Stimulated activated CD4-positive, alpha-beta T cell treated with anti-CD3 and anti-CD28 coated beads, Interleukin-2, amount 100 ng/mL, for 48 hours (primary cell): ENCODE data around the gene FHL3.

Source experiments
- DNase-seq, 2 donors: peaks; one replicate each; pipeline ENCODE4 v3.0.0-alpha.2; 2020

The FHL3 gene, protein sequence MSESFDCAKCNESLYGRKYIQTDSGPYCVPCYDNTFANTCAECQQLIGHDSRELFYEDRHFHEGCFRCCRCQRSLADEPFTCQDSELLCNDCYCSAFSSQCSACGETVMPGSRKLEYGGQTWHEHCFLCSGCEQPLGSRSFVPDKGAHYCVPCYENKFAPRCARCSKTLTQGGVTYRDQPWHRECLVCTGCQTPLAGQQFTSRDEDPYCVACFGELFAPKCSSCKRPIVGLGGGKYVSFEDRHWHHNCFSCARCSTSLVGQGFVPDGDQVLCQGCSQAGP

DNA sequence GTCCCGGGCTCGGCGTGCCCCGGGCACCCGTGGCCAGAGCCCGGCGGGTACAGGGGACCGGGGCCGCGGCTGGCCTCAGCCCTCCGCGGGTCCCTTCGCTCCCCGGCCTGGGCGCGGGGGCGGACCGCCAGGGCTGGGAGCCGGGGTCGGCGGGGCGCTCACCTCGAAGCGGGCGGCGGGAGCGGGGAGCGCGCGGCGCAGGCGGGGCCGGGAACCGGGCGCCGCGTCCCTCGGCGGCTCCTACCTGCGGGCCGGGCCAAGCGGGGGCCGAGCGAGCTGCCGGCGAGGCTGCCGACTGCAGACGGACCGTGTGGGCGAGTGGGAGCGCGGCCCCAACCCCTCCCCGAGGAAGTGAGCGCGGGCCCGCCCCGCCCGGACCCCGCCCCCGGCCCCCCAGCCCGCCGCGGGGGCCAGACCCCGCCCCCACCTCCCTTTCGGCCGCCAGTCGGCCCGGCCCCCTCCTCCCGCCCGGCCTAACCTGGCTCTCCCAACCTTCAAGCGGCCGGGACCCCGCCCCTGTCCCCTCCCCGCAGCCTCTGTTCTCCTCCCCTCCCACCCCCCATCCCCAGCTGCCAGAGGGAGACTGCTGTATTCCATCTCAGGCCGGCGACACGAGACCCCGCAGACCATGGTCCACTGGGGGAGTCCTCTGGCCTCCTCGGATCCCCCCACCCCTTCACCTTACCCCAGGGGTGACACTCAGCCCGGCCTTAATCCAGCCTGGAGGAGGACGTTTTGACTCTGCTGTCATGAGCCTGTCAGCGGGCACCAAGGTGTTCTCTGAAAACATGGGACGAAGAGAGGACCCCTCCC, at the start of gene FHL3:
TSS of gene FHL3 (minus strand) at position 320 of the 813 bp plus-strand sequence. CDS start 6,102 bp downstream, outside the sequence.
- peak in 1 of 2 donors; percentile 49 for DNase-seq

DNA sequence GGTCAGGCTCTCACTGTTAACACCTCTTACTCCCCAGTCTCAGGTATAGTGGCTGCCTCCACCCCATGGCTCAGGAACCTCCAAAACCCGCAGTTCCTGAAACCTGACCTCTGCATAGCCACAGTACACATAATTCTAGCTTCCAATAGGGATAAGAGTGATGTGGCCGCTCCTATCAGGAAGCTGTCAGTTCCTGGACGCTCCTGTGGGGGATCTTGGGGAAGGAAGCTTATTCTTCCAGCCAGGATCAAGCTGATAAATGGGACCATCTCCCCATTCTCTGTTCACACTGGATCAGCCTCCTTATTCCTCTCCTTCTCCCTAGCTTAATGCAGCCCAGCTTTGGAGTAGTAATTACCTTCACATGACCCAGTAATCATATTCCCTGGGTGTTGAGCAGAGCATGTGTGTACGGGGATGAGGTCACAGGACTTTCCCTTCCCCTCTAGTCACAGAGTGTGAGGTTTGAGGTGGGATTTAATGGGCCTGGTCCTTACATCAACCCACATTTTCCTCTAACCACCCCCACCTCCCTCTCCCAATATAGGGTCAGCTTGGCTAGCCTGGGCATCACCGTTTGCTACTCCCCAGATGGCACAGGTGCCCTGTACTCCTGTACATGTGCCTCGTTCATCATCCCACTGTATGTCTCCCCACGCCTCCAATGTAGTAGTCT, 48.2 kb upstream of the FHL3 start:
- DNase-seq = no peak

DNA sequence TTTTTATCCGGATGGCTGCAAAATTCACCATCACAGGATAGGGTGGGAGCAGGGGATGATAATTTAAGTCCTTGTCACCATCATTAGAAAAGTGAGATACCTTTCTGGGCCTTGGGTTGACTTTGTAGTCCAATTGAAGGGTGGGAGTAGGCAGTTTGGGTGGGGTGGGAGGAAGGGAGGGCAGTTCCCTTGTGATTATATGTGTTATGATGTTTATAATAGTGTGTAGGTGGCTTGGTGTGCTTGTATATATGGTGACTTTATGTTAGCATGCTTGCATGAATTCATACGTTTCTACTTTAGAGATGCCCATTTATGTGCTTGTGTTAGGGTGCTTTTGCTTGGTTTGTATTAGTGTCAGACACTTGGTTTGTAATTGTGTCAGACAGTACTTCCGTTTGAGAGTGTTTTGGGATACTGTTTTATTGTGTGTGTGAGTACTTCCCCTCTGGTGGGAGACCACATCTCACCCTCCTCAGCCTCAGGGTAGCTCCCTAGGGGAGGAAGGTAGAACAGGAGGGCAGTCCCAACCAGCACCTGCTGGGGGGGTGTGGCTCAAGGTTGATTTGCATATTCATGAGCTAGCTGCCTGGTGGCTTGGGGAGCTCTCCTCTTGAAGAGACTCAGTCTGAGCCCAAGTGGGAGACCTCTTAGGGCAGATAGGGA, 47.6 kb upstream of the FHL3 start:
- no peak for DNase-seq

DNA sequence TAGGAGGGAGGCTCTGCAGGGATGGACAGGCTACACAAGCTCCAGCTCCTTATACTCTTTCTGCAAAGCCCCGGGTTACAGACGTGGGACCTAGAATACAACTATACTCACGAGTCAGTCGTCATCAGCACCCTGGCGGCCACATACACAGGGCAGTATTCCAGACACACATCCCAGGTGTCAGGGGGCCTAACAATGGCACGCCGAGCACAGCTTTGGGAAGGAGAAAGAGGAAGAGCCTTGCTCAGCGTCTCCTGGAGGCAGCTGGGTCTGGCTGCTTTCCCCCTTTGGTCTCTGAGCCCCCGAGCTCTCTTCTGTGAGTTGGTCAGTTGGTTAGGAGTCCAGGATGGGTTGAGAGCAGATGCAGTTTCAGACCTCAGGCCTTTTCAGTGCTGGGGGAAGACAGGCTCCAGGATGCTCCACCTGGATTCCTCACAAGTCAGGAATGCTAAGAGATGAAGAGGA, 45.8 kb upstream of the FHL3 start:
- no peak for DNase-seq

DNA sequence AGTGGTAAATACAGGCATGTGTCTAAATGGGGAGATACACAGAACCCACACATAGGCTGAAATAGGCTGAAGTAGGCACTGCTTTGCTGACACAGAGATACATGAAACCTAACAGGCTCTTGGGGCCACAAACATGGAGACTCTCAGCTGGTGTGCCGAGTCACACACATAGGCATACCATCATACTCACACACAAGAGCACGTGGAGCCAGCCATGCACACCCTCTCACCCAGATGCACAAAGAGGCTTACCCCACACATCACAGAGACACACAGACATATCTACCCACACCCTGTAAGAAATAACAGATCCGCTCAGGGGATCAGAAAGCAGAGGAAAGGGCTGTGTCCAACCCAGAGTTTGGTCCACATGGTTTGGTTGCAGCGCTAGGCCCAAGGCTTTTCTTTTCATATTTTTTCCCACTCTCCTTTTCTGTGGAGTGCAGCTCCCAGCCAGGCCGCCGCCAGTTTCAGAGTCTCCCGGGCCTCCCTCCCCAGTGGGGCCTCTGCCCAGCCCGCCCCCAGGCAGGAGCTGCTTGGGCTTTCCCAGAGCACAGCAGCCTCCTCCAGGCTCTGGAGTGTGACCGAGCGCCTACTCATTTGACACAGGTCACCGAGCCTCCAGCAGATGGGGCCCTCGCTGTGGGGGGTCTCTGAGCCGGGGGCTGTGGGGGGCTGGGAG, 45.2 kb upstream of the FHL3 start:
- no peak for DNase-seq

DNA sequence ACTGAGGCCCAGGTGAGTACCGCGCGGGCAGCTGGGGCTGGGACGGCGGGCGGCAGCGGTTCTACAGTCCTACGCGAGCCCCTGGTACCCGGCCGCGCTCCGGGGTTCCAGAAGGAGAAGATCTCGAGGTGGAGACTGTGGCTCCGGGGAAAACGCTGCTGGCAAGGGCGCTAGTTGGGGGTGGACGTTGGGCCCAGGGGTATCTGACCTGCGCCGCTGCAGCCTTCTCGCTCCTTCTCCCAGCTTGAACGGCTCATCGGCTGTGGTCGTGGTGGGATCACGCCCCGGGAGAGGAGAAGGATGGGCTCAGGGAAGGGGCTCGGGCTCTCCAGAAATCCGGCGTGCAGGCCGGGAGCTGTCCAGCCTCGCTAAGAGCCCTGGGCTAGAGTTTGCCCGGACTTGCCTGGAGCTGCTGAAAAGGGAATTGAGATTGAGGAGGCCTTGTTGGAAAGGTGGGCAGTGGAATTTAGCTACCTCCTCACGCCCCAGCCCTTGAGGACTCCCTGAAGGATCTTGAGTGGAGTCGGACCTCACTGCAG, 42.4 kb upstream of the FHL3 start:
- no peak for DNase-seq

DNA sequence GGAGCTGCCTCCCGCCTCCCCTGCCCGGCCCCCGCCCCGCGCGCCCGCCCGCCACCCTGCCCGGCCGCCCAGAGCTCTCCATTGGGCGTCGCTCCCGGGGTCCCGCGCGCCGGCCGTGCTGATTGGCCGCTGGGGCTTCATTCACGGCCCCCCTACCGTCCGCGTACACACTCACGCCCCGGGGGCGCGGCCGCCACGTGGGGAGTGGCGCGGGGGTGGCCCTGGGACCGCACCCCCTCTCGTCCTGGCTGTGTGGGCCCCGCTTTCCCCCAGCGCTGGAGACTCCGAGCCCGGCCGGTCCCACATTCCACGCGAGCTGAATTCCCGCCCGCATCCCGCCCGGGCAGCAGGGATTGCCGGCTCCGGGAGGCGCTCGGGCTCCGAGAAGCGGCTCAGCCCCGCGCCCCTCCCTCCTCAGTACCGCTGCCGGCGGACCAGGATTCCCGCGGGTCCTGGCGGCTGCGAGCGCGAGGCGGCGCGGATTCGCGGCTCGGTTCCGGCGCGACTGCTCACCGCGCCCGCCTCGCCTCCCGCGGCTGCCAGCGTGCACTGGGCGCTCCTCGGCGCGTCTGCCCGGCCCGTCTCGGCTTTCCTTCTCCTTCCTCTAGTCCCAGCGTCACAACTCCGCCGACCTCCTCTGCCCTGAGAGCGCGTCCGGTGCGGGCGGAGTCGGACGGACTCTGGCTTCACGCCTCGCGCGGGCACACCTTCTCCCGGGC, 41.7 kb upstream of the FHL3 start:
- peak; percentile 65 to 69 for DNase-seq

DNA sequence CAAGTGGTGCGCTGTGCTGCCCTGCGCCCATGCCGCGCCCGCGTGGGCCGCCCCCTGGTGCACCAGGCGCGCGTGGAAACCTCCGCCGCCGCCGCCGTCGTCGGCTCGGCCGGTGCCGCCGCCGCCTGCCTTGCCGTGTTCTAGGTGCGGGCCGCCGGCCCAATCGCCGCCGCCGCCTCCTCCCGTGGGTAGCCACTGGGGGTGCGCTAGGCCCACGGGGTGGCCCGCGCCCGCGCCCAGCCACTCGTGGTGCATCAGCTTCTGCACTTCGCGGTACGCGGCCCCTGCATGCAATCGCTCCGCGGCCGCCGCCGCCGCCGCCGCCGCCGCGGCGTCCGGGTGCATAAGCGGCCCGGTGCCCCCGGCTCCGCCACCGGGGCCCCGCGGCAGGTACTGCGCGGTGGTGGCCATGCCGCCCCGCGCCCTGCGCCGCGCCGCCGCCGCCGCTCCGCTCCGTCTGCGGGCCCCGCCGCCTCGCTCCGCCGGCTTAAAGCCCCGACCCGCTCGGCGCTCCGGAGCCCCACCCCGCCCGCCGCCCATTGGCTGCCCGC, 41.1 kb upstream of the FHL3 start, which contains the start of gene POU3F1:
TSS of gene POU3F1 (minus strand) at position 461 of the 551 bp plus-strand sequence. CDS start at position 411, 50 bp downstream.
- DNase-seq = no peak

DNA sequence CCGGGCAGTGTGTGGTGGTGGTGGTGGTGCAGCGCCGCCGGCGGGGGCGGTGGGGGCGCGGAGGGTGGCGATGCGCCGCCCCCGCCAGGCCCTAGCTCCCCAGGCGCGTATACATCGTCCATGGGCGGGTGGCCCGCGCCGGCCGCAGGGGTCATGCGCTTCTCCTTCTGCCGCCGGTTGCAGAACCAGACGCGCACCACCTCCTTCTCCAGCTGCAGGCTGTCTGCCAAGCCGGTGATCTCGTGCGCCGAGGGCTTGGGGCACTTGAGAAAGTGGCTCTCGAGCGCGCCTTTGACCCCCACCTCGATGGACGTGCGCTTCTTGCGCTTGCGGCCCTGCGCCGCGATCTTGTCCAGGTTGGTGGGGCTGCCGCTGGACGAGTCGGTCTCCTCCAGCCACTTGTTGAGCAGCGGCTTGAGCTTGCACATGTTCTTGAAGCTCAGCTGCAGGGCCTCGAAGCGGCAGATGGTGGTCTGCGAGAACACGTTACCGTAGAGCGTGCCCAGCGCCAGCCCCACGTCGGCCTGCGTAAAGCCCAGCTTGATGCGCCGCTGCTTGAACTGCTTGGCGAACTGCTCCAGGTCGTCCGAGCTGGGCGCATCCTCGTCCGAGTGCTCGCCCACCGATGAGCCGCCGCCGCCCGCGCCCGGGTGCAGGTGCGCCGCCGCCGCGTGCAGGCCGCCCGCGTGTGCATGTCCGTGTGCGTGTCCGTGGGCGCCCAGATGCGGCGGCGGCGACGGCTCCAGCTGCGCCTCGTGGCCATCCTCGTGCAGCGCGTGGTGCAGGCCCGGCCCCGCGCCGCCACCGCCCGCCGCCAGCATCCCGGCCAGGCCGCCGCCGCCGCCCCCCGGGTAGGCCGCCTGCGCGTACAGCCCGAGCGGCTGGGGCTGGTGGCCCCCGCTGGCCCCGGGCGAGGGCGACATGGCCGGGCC, 40.4 kb upstream of the FHL3 start:
- no peak for DNase-seq

DNA sequence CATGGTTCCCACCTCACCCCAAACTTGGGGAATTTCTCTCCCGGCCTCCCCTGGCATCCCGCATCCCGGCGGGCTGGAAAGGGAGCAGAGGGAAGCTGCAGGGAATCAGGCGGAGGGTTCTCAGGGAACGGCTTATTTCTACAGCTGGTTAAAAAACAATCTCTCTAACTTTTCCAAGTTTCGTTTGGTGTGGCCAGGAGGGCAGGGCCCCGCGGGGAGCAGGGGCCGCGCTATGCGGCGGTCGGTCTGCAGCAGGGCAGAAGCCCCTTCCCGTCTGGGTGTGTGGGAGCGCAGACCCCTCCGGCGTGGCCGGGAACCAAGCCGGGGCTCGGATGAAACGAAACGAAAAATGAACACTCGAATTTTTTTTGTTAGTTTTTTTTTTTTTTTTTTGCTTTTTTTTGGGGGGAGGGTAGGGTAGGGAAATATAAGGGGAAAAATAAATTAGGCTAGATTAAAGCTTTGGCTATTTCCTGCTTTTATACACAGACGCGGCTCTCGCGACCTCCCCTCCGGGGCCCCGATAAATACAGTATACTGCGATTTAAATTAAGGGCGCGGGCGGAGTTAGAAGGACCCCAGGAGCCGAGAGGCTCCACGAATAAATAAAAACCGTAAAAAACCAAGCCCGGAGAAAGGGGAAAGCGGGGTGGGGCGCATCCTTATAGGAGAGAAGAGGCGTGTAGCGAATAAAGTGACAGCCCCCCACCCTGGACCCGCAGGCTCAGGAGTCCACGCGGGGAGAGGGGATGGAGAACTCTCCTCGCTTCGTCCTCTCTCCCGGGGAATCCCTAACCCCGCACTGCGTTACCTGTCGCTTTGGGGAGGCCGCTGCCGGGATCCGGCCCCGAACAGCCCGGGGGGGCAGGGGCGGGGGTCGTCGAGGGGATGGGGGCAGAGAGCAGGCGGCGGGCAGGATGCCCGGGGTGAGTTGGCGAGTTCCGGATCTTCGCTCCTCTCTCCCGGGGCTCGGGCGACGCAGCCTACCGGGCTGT, 39.2 kb upstream of the FHL3 start:
- no peak for DNase-seq

DNA sequence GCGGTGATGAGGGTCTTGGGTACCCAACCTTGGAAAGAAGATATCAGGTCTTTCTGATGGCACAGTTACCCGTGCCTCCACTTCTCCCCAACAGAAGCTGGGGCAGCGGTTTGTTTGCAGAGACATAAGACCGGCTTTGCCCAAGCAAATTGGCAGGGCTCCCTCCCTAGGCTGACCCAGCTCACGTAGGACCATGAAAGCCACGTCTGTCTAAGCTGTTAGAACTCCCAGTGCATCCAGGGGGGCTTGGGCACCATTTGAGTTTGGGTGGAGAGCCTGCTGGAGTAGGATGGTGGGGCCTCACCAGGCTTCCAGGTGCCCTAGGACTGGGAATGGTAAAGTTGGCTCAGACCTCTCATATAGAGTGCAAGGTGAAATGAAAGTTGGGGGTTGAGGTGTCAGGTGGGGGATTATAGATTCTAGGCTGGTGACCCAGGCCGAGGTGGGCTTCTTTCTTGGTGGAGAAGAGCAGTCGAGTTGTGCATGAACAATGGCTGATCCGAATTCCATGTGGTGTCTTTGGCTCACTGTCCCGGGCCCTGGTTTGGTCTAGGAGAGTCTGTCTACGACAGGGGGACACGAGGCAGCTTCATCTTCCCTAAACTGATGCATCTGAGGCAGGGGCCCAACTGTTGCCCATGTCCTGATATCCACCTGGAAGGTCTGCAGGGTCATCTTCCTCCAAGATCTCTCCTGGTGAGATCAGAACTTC, 37.9 kb upstream of the FHL3 start:
- no peak for DNase-seq

DNA sequence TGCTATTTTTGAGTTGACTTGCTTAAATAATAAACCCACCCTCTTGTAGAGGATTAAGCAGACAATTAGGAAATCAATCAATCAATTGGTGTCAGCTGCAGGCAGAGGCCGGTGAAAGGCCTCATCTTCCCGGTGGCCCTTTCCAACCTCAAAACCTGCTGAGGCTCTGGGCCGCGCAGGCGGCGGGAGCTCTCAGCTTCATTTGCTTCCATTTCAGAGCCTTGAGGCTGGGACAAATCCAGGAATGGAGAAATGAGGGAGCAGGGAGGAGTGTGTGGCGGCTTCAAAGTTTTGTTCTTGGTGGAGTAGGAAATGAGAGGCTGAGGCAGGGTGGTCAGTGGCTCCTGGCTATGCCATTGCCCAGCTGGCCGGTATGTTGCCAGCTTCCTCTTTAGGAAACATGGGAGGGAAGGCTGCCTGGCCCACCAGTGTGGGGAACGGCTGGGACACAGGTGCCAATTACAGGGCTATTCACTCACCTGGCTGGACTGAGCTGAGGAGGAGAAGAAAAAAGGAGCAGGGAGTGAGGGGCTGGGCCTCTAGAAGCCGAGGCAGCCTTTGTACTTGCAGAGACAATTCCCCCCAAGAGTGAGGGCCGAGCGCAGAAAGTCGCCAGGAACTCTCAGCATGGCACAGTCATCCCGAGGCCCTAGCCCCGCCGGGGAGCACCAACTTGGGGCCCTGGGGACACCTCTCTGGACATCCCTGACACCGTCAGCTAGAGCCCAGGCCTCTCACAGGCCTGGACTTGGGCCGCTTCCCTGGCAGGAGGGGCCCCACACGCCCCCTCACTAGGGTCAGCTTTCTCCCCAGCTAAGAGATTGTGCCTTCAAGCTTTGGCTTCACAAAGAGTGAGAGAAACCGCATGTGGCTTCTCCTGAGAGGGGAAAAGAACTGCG, 36.9 kb upstream of the FHL3 start:
- DNase-seq = no peak

DNA sequence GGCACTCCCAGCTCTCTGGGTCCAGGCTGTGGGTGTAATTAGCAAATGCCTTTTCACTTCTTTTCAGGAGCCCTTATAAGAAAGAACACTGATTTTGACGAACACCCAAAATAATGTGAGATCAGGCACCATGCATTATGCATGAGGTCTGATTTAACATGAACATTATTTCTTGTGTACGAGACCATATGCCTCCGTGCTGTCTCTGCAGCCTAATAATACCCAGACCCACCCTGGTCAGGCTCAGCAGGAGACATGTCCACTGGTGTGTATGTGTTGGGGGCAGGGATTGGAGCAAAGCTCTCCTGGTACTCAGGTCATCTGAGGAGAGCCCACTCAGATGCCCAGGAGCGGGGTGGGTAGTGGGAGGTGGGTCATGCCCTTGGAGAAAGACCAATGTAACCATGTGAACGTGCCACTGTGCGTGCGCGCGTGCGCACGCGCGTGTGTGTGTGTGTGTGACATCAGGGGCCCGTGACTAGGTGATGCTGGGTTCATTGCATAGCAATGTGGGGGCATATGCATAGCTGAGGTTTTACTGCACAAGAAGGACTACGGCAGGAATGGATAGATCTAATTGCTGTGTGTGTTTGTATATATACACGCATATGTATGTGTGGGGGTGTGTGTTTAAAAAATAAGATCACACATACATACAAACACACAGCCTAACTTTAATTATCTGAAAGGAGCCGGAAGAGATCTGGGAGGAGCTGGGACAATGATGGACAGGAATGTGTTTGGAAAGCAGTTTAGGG, 34.2 kb upstream of the FHL3 start:
- no peak for DNase-seq

DNA sequence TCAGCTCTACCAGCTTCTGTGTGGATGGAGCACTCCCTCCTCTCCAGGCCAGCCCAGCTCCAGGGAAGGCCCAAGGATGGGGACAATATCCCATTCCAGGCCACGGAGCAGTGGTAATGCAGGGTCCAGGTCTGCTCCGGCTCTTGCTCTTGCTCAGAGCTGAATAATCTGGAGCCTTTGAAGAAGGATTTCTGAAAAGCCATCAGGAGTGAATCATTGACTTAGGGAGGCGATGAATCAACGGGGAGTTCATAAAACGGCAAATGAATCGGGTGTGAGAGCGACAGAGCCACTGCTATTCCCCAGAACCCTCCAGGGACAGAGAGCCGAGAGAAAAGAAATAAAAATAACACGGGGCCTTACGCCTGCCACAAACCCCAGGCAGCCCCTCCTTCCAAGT, 33.5 kb upstream of the FHL3 start:
- no peak for DNase-seq

DNA sequence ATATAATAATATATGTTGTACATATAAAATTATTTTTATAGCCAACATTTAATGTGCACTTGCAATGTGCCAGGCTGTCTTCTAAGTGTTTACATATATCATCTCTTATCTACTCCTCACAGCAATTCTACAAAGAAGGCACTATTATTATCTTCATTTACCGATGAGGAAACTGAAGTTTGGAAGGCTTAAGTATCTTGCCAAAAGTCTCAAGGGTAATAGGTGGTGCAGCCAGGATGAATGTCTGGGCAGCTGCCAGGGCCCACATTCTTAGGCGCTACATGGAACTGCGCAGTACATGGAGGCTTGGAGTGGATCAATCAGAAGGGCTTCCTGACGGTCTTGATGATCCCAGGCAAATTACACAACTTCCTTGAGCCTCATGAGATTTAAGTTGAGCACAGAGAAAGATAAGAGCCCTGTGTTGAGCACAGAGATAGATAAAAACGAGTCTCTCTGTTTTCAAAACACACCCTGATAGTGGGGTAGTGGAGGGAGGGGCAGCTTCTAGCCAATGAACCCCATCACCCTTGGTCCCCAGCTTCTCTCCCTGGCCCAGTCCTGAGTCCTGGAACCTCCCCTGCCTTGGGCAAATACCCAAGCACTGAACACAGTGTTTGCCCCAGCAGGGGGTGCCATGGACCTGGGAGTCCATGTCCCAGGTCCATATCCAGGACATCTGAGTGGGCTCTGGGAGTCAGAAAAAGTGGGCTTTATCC, 32.1 kb upstream of the FHL3 start:
- DNase-seq = no peak
